ENCODE results near the gene SNAPC5. TPM values are rescaled to one million over a fixed set of nuclear protein-coding genes. Genes with fewer than 3 reads are reported as not detected.

SNAPC5 gene
- total RNA-seq, 4 donors from 2014 or later: 12.2 to 26.4 (median 20.4) TPM

DNA sequence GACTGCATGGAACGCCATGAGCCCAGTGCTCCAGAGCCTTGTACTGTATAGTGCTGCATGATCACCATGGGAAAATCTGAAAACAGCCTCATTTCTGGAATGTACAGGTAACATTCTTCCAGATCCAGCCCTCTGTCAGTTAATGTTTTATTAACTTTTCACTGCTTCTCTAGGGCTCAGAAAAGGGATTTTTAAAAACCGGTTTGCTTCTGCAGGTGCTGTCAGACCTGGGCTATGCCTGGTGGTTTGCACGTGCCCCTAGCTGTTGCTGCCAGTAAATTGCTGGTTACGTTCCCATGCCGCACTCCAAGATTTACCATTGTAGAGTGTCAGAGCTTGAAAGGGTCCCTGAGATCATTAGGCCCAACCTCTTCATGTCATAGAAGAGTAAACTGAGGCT lies 9.0 kb downstream of the SNAPC5 start:
- Histone ChIP-seq H3K27ac (no peak overlapping the region), H3K27me3 (no peaks in the 10 kb centered on the region), H3K4me1 (no peaks in the 10 kb centered on the region), H3K9me3 (no peaks in the 10 kb centered on the region), H3K4me3 (no peak overlapping the region), H3K36me3 (peaks cover 0 to 65% (median 0%) of the 10 kb centered on the region in 3 donors)
- DNase-seq: no peak
- no peak for TF ChIP-seq POLR2A (IDR thresholded peaks at IDR 0.05)
- TF ChIP-seq, protein P1, sequence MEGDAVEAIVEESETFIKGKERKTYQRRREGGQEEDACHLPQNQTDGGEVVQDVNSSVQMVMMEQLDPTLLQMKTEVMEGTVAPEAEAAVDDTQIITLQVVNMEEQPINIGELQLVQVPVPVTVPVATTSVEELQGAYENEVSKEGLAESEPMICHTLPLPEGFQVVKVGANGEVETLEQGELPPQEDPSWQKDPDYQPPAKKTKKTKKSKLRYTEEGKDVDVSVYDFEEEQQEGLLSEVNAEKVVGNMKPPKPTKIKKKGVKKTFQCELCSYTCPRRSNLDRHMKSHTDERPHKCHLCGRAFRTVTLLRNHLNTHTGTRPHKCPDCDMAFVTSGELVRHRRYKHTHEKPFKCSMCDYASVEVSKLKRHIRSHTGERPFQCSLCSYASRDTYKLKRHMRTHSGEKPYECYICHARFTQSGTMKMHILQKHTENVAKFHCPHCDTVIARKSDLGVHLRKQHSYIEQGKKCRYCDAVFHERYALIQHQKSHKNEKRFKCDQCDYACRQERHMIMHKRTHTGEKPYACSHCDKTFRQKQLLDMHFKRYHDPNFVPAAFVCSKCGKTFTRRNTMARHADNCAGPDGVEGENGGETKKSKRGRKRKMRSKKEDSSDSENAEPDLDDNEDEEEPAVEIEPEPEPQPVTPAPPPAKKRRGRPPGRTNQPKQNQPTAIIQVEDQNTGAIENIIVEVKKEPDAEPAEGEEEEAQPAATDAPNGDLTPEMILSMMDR (IDR thresholded peaks at IDR 0.05): no peak

- no peak for DNase-seq
- Histone ChIP-seq H3K36me3 (peaks cover 0 to 54% (median 0%) of the 10 kb centered on the region in 3 donors), H3K4me1 (no peaks in the 10 kb centered on the region), H3K27me3 (no peaks in the 10 kb centered on the region), H3K4me3 (no peak overlapping the region), H3K27ac (no peak overlapping the region), H3K9me3 (no peaks in the 10 kb centered on the region)
- no peak for TF ChIP-seq POLR2A (IDR thresholded peaks at IDR 0.05)
- TF ChIP-seq, protein P1 (IDR thresholded peaks at IDR 0.05): no peak
Measured at GRCh38 chr15:66486887-66487286, 10.7 kb downstream of the SNAPC5 start.

GRCh38 chr15:66484539-66485112 lies 12.9 kb downstream of the SNAPC5 start:
- Histone ChIP-seq H3K4me1 (no peaks in the 10 kb centered on the region), H3K9me3 (no peaks in the 10 kb centered on the region), H3K36me3 (peaks cover 0 to 36% (median 0%) of the 10 kb centered on the region in 3 donors), H3K27ac (no peak overlapping the region), H3K4me3 (no peak overlapping the region), H3K27me3 (no peaks in the 10 kb centered on the region)
- TF ChIP-seq POLR2A (IDR thresholded peaks at IDR 0.05): no peak
- TF ChIP-seq, protein P1 (IDR thresholded peaks at IDR 0.05): no peak
- DNase-seq: no peak

- Histone ChIP-seq H3K36me3 (peaks cover 0 to 23% (median 0%) of the 10 kb centered on the region in 3 donors), H3K27me3 (no peaks in the 10 kb centered on the region), H3K9me3 (no peaks in the 10 kb centered on the region), H3K4me1 (no peaks in the 10 kb centered on the region), H3K4me3 (no peak overlapping the region), H3K27ac (no peak overlapping the region)
- no peak for DNase-seq
- TF ChIP-seq, protein P1 (IDR thresholded peaks at IDR 0.05): no peak
- TF ChIP-seq POLR2A (IDR thresholded peaks at IDR 0.05): no peak
Measured at GRCh38 chr15:66483131-66483566, 14.4 kb downstream of the SNAPC5 start.

DNA sequence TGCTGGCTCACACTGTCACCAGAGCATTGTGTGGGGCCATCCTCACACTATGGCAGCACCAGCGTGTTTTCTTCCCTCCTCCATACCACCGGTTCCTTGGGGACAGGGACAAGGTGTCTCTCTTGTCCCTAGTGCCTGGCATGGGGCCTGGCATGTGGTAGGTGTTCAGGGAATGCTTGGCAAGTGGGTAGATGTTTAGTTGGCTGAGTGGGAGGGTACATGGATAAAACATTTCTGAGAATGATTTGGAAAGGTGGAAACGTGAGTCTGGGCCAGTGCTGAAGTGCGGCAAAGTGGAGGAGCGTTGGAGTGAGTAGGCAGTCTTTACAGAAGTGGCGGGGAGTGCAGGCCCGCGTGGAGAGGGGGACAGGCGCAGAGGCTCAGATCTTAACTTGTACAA lies 15.0 kb downstream of the SNAPC5 start:
- Histone ChIP-seq H3K27me3 (no peaks in the 10 kb centered on the region), H3K36me3 (peaks cover 0 to 17% (median 0%) of the 10 kb centered on the region in 3 donors), H3K4me1 (no peaks in the 10 kb centered on the region), H3K9me3 (no peaks in the 10 kb centered on the region), H3K4me3 (no peak overlapping the region), H3K27ac (no peak overlapping the region)
- DNase-seq: no peak
- TF ChIP-seq, protein P1 (IDR thresholded peaks at IDR 0.05): no peak
- no peak for TF ChIP-seq POLR2A (IDR thresholded peaks at IDR 0.05)

Data from Peyer's patch (tissue), 4 donors.